Small intestine (tissue), 7 donors: ENCODE data around the gene PHC2. TPM values are rescaled to one million over a fixed set of nuclear protein-coding genes. Genes with fewer than 3 reads are reported as not detected.

Source experiments
- DNase-seq, 2 donors: peaks; one replicate each; pipeline versions ENCODE4 v3.0.0 to v3.0.0-alpha.2; 2013
- FAIRE-seq: peaks from 2 replicates; lab custom pipeline; 2012; peaks lifted over from hg19 to GRCh38; lab: Jason Lieb, UNC
- H3K27ac ChIP-seq, 3 donors: one replicate each; pipeline ENCODE4 v1.5.1; 2013; ENCODE audit warnings: low read length in 2 of 3, mild to moderate bottlenecking in 2 of 3, control low read depth in 1 of 3, inconsistent platforms in 1 of 3, low read depth in 1 of 3, moderate library complexity in 1 of 3
- H3K27me3 ChIP-seq, 3 donors: one replicate each; pipeline ENCODE4 v1.6.1; 2013; ENCODE audit warnings: low read length in 3 of 3, inconsistent platforms in 1 of 3; ENCODE audit not compliant: control insufficient read depth in 3 of 3, insufficient read depth in 3 of 3
- H3K36me3 ChIP-seq, 3 donors: one replicate each; pipeline ENCODE4 v1.6.1; 2013; ENCODE audit warnings: low read length in 3 of 3, inconsistent platforms in 1 of 3, low read depth in 1 of 3, mild to moderate bottlenecking in 1 of 3, moderate library complexity in 1 of 3; ENCODE audit not compliant: control insufficient read depth in 3 of 3, insufficient read depth in 2 of 3
- H3K4me1 ChIP-seq, 3 donors: one replicate each; pipeline ENCODE4 v1.6.1; 2013; ENCODE audit warnings: low read length in 2 of 3, inconsistent platforms in 1 of 3, low read depth in 1 of 3, mild to moderate bottlenecking in 1 of 3, moderate library complexity in 1 of 3; ENCODE audit not compliant: control insufficient read depth in 3 of 3, insufficient read depth in 2 of 3
- H3K4me3 ChIP-seq, 3 donors: one replicate each; pipeline ENCODE4 v1.5.1; 2013; ENCODE audit warnings: low read length in 3 of 3, control low read depth in 1 of 3, inconsistent platforms in 1 of 3, low read depth in 1 of 3, mild to moderate bottlenecking in 1 of 3, moderate library complexity in 1 of 3
- H3K9me3 ChIP-seq, 2 donors: one replicate each; pipeline ENCODE4 v1.6.1; 2013; ENCODE audit warnings: low read depth in 1 of 2, low read length in 1 of 2; ENCODE audit not compliant: control insufficient read depth in 2 of 2, insufficient read depth in 1 of 2
- WGBS, 3 donors: extraction: QIAGEN DNeasy Blood & Tissue Kit; methylation state at CpG; one replicate each; pipeline ENCODE4 v1.1.7; 2013; 5-methylcytosine and 5-hydroxymethylcytosine counted together
- polyA plus RNA-seq, 4 donors: library from polyadenylated mRNA; stranded (reverse) in 3 of 4; unstranded in 1 of 4; fragments of 200-250 nt in 3 of 4; fragments of 120-200 nt in 1 of 4; gene quantifications; one replicate each; pipeline versions ENCODE4 v1.2.1 to v1.2.3, GENCODE V29; 2013
- donor health status: healthy with polysubstance abuse.
- donor health status: control.
- donor health status: control.
- donor health status: Bipolar disorder and iron deficiency.
- donor health status: healthy.

The PHC2 gene
- polyA plus RNA-seq, 4 donors, result 41.2 to 110 (median 47.8) TPM

- Histone ChIP-seq H3K27me3 (no peaks in the 10 kb centered on the region), H3K4me1 (peaks cover 0 to 13% (median 0%) of the 10 kb centered on the region in 3 donors), H3K27ac (peak overlapping the region in 1 of 3 donors; percentile 59), H3K9me3 (no peaks in the 10 kb centered on the region), H3K4me3 (no peak overlapping the region), H3K36me3 (peaks cover 38 to 90% (median 56%) of the 10 kb centered on the region in 3 donors)
- FAIRE-seq (no peak), DNase-seq (peak; percentile 24 to 61)
- WGBS, 3 donors, result 53 to 58% (median 58%) methylated on average over 9 of the region's 9 CpGs
These were observed 103.1 kb downstream of the PHC2 start for GRCh38 chr1:33327587-33328325.

- FAIRE-seq (no peak), DNase-seq (no peak)
- no peak overlapping the region for H3K4me3 ChIP-seq
- 86 to 91% (median 89%) methylated on average over 9 of the region's 9 CpGs for WGBS, 3 donors
- peak overlapping the region in 1 of 3 donors; percentile 43 for H3K27ac ChIP-seq
- peaks cover 0 to 13% (median 0%) of the 10 kb centered on the region in 3 donors for H3K4me1 ChIP-seq
- peaks cover 38 to 87% (median 51%) of the 10 kb centered on the region in 3 donors for H3K36me3 ChIP-seq
- no peaks in the 10 kb centered on the region for H3K27me3 ChIP-seq
- H3K9me3 ChIP-seq, result no peaks in the 10 kb centered on the region
These were observed 104.1 kb downstream of the PHC2 start for GRCh38 chr1:33326785-33327184.

- Histone ChIP-seq H3K4me3 (no peak overlapping the region), H3K9me3 (no peaks in the 10 kb centered on the region), H3K27ac (no peak overlapping the region), H3K27me3 (no peaks in the 10 kb centered on the region), H3K36me3 (peaks cover 24 to 71% (median 34%) of the 10 kb centered on the region in 3 donors), H3K4me1 (peaks cover 0 to 1% (median 0%) of the 10 kb centered on the region in 3 donors)
- no peak for FAIRE-seq
- DNase-seq, result no peak
- 86 to 94% (median 87%) methylated on average over 22 of the region's 22 CpGs for WGBS, 3 donors
These were observed 106.0 kb downstream of the PHC2 start for GRCh38 chr1:33324677-33325575.

GRCh38 chr1:33323663-33324477, 107.0 kb downstream of the PHC2 start:
- FAIRE-seq (no peak), DNase-seq (no peak)
- Histone ChIP-seq H3K27ac (no peak overlapping the region), H3K4me1 (no peaks in the 10 kb centered on the region), H3K4me3 (no peak overlapping the region), H3K27me3 (no peaks in the 10 kb centered on the region), H3K9me3 (no peaks in the 10 kb centered on the region), H3K36me3 (peaks cover 20 to 63% (median 28%) of the 10 kb centered on the region in 3 donors)
- 84 to 91% (median 84%) methylated on average over 14 of the region's 14 CpGs for WGBS, 3 donors

GRCh38 chr1:33322870-33323585, 107.9 kb downstream of the PHC2 start:
- H3K4me1 ChIP-seq, result no peaks in the 10 kb centered on the region
- no peaks in the 10 kb centered on the region for H3K9me3 ChIP-seq
- H3K36me3 ChIP-seq, result peaks cover 20 to 56% (median 25%) of the 10 kb centered on the region in 3 donors
- DNase-seq (no peak), FAIRE-seq (no peak)
- H3K4me3 ChIP-seq, result no peak overlapping the region
- H3K27me3 ChIP-seq, result no peaks in the 10 kb centered on the region
- no peak overlapping the region for H3K27ac ChIP-seq
- WGBS, 3 donors, result 81 to 88% (median 86%) methylated on average over 10 of the region's 10 CpGs

- H3K27me3 ChIP-seq, result no peaks in the 10 kb centered on the region
- H3K4me1 ChIP-seq, result no peaks in the 10 kb centered on the region
- FAIRE-seq (no peak), DNase-seq (no peak)
- H3K27ac ChIP-seq, result no peak overlapping the region
- WGBS, 3 donors, result 88 to 94% (median 88%) methylated on average over 6 of the region's 6 CpGs
- H3K36me3 ChIP-seq, result peaks cover 15 to 47% (median 22%) of the 10 kb centered on the region in 3 donors
- H3K4me3 ChIP-seq, result no peak overlapping the region
- no peaks in the 10 kb centered on the region for H3K9me3 ChIP-seq
These were observed 108.8 kb downstream of the PHC2 start for GRCh38 chr1:33322109-33322508.

- Histone ChIP-seq H3K27ac (no peak overlapping the region), H3K4me3 (no peak overlapping the region), H3K9me3 (no peaks in the 10 kb centered on the region), H3K36me3 (peaks cover 8 to 38% (median 20%) of the 10 kb centered on the region in 3 donors), H3K27me3 (no peaks in the 10 kb centered on the region), H3K4me1 (no peaks in the 10 kb centered on the region)
- no peak for DNase-seq
- 44 to 79% (median 77%) methylated on average over 5 of the region's 5 CpGs for WGBS, 3 donors
- no peak for FAIRE-seq
These were observed 109.7 kb downstream of the PHC2 start for GRCh38 chr1:33321178-33321577.
